HepG2 (cell line): ENCODE measurements around the gene TM9SF4. TPM values are rescaled to one million over a fixed set of nuclear protein-coding genes. Genes with fewer than 3 reads are reported as not detected.
A peak's percentile ranks its signal among the peaks of the same experiment; 100 is the strongest.

Source experiments
- AHDC1 ChIP-seq: sonication (generic); formaldehyde crosslinking; IDR thresholded peaks from 2 replicates; pipeline ENCODE4 v1.5.1; 2020; ENCODE audit warnings: mild to moderate bottlenecking, missing genetic modification reagents, borderline replicate concordance
- CAMTA2 ChIP-seq: sonication (generic); formaldehyde crosslinking; IDR thresholded peaks from 2 replicates; pipeline ENCODE4 v1.4.0; 2020; ENCODE audit warnings: mild to moderate bottlenecking, missing genetic modification reagents, borderline replicate concordance
- CCAR2 ChIP-seq: fragments of 200-400 bp; formaldehyde crosslinking; optimal IDR thresholded peaks from 2 replicates; pipeline ENCODE3; 2018; ENCODE audit warnings: low read depth, mild to moderate bottlenecking, low read length, moderate library complexity
- DPF2 ChIP-seq: sonication (generic); formaldehyde crosslinking; IDR thresholded peaks from 2 replicates; pipeline ENCODE4 v1.4.0; 2020; ENCODE audit warnings: mild to moderate bottlenecking, low read depth, missing genetic modification reagents, borderline replicate concordance
- FIP1L1 ChIP-seq: fragments of 200-400 bp; formaldehyde crosslinking; IDR thresholded peaks from 2 replicates; pipeline ENCODE4 v1.6.1; 2018; ENCODE audit warnings: low read depth, mild to moderate bottlenecking, low read length, moderate library complexity, borderline replicate concordance; ENCODE audit not compliant: insufficient read depth
- FOXK1 ChIP-seq: sonication (generic); formaldehyde crosslinking; IDR thresholded peaks from 2 replicates; pipeline ENCODE4 v1.4.0; 2020; ENCODE audit warnings: low read depth, missing genetic modification reagents, borderline replicate concordance
- GTF2F1 ChIP-seq: fragments of 150-350 bp; IDR thresholded peaks from 2 replicates; pipeline ENCODE4 v1.6.1; 2014; ENCODE audit warnings: low read length
- KMT2B ChIP-seq: IDR thresholded peaks from 2 replicates; pipeline ENCODE4 v1.6.1; 2016; ENCODE audit warnings: missing genetic modification reagents, missing compliant biosample characterization
- MED8 ChIP-seq: sonication (generic); formaldehyde crosslinking; IDR thresholded peaks from 2 replicates; pipeline ENCODE4 v1.8.1; 2023; ENCODE audit warnings: mild to moderate bottlenecking, missing genetic modification reagents; ENCODE audit not compliant: insufficient replicate concordance
- MTA3 ChIP-seq: sonication (generic); formaldehyde crosslinking; IDR thresholded peaks from 2 replicates; pipeline ENCODE4 v1.4.0; 2020; ENCODE audit warnings: missing genetic modification reagents
- MXD1 ChIP-seq: sonication (generic); formaldehyde crosslinking; IDR thresholded peaks from 2 replicates; pipeline ENCODE4 v1.4.0; 2020; ENCODE audit warnings: mild to moderate bottlenecking, missing genetic modification reagents
- SKI ChIP-seq: fragments of 450-650 bp; IDR thresholded peaks from one replicate; pipeline ENCODE4 v1.6.1; 2018; ENCODE audit warnings: mild to moderate bottlenecking; ENCODE audit not compliant: partially characterized antibody
- ZNF235 ChIP-seq: sonication (generic); formaldehyde crosslinking; IDR thresholded peaks from 2 replicates; pipeline ENCODE4 v1.8.1; 2023; ENCODE audit warnings: mild to moderate bottlenecking, missing genetic modification reagents, borderline replicate concordance
- ZNF33A ChIP-seq: sonication (generic); formaldehyde crosslinking; IDR thresholded peaks from 2 replicates; pipeline ENCODE4 v1.5.1; 2020; ENCODE audit warnings: missing genetic modification reagents, mild to moderate bottlenecking, moderate library complexity, borderline replicate concordance
- ZNF597 ChIP-seq: sonication (generic); formaldehyde crosslinking; IDR thresholded peaks from 2 replicates; pipeline ENCODE4 v1.5.0; 2020; ENCODE audit warnings: missing genetic modification reagents
- ZNF772 ChIP-seq: sonication (generic); formaldehyde crosslinking; IDR thresholded peaks from 2 replicates; pipeline ENCODE4 v1.5.0; 2020; ENCODE audit warnings: mild to moderate bottlenecking, missing genetic modification reagents
- polyA plus RNA-seq, 8 experiments: library from polyadenylated mRNA; depleted of rRNA in 3 of 8; stranded (reverse) in 7 of 8; unstranded in 1 of 8; fragments of >200 nt; fragmentation: Illumina TruSeq in 4 of 8; extraction: Trizol in 4 of 8; gene quantifications; 2 replicates each; pipeline versions ENCODE4 v1.2.1 to v1.2.3, GENCODE V29; 2011 to 2016; ENCODE audit warnings: low read depth in 4 of 8, missing spikeins in 1 of 8, mixed read lengths in 1 of 8; ENCODE audit not compliant: insufficient read depth in 1 of 8
- total RNA-seq, 5 experiments: library from RNA; depleted of rRNA; stranded (reverse); fragments of >200 nt; fragmentation: Illumina TruSeq; extraction: Trizol; gene quantifications; 2 replicates each; pipeline ENCODE4 v1.2.3, GENCODE V29; 2016; ENCODE audit warnings: low read depth in 1 of 5
- TF ChIP-seq, protein P1 (sequence below): sonication (generic); formaldehyde crosslinking; IDR thresholded peaks from 2 replicates; pipeline ENCODE4 v1.4.0; 2020; ENCODE audit warnings: low read depth, mild to moderate bottlenecking, missing genetic modification reagents
- TF ChIP-seq, protein P2 (sequence below): sonication (generic); formaldehyde crosslinking; IDR thresholded peaks from 2 replicates; pipeline ENCODE4 v1.5.1; 2020; ENCODE audit warnings: missing genetic modification reagents, mild to moderate bottlenecking, borderline replicate concordance

TM9SF4 gene
- total and polyA plus RNA-seq, 2 of the 13 experiments (the other 11 are each of a cell fraction or from before 2014, with no cell fraction given): 53.5 to 171 TPM

- TF ChIP-seq DPF2 (CRISPR knock-in tag): peak; percentile 45; the same call in 1 of the 2 replicates
- TF ChIP-seq GTF2F1: no peak
- peak; percentile 82 for TF ChIP-seq AHDC1
- TF ChIP-seq SKI: no peak
- TF ChIP-seq ZNF597 (CRISPR knock-in tag): no peak
- TF ChIP-seq KMT2B: peak; percentile 56; the same call in 1 of the 2 replicates
- TF ChIP-seq ZNF33A (CRISPR knock-in tag): no peak
- TF ChIP-seq, protein P1, sequence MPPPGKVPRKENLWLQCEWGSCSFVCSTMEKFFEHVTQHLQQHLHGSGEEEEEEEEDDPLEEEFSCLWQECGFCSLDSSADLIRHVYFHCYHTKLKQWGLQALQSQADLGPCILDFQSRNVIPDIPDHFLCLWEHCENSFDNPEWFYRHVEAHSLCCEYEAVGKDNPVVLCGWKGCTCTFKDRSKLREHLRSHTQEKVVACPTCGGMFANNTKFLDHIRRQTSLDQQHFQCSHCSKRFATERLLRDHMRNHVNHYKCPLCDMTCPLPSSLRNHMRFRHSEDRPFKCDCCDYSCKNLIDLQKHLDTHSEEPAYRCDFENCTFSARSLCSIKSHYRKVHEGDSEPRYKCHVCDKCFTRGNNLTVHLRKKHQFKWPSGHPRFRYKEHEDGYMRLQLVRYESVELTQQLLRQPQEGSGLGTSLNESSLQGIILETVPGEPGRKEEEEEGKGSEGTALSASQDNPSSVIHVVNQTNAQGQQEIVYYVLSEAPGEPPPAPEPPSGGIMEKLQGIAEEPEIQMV (CRISPR knock-in tag): no peak; the same call in 1 of the 2 replicates
- TF ChIP-seq ZNF235: 0 out of 2 replicates have a peak, but pooled peaks have one; percentile 63
- no peak for TF ChIP-seq FIP1L1
- no peak for TF ChIP-seq MED8 (CRISPR knock-in tag)
- no peak for TF ChIP-seq CCAR2
- no peak for TF ChIP-seq MXD1 (CRISPR knock-in tag)
- no peak for TF ChIP-seq CAMTA2 (CRISPR knock-in tag)
- TF ChIP-seq, protein P2, sequence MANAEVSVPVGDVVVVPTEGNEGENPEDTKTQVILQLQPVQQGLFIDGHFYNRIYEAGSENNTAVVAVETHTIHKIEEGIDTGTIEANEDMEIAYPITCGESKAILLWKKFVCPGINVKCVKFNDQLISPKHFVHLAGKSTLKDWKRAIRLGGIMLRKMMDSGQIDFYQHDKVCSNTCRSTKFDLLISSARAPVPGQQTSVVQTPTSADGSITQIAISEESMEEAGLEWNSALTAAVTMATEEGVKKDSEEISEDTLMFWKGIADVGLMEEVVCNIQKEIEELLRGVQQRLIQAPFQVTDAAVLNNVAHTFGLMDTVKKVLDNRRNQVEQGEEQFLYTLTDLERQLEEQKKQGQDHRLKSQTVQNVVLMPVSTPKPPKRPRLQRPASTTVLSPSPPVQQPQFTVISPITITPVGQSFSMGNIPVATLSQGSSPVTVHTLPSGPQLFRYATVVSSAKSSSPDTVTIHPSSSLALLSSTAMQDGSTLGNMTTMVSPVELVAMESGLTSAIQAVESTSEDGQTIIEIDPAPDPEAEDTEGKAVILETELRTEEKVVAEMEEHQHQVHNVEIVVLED (CRISPR knock-in tag): no peak
- no peak for TF ChIP-seq ZNF772 (CRISPR knock-in tag)
- TF ChIP-seq FOXK1 (CRISPR knock-in tag): peak; percentile 40; the same call in 1 of the 2 replicates
- no peak for TF ChIP-seq MTA3 (CRISPR knock-in tag)
Observed at GRCh38 chr20:32152421-32153155, 43.1 kb downstream of the TM9SF4 start (continued).
